Panc1 (cell line): ENCODE measurements around the gene ACOX1. TPM values are rescaled to one million over a fixed set of nuclear protein-coding genes. Genes with fewer than 3 reads are reported as not detected.

Experiments used
- ATAC-seq: fragments of 200-7000 bp; cut with Tn5 transposase; 2 replicates; pipeline ENCODE4 v1.9.1; 2020; ENCODE audit warnings: mild to moderate bottlenecking, moderate library complexity
- BruUV-seq: library from RNA; stranded (reverse); fragments of 400-500 nt; replicated peaks from 2 replicates; lab custom pipeline; 2021; lab: Mats Ljungman, UMichigan
- CTCF ChIA-PET: fragments of 300-600 bp; sonication (Branson Sonifier 250); formaldehyde crosslinking; loops from one replicate; lab custom pipeline; 2022; ENCODE audit warnings: antibody characterized with exemption; lab: Charles Lee
- POLR2A ChIA-PET: fragments of 300-600 bp; sonication (Branson Sonifier 250); formaldehyde crosslinking; loops from one replicate; lab custom pipeline; 2022; ENCODE audit warnings: antibody characterized with exemption; lab: Charles Lee
- DNase-seq: peaks from one replicate; pipeline ENCODE4 v3.0.0-alpha.2; 2010; ENCODE audit warnings: low read depth, low spot score
- H3K27ac ChIP-seq: 2 replicates; pipeline ENCODE4 v1.5.1; 2011; ENCODE audit warnings: mild to moderate bottlenecking, low read length, inconsistent platforms
- H3K27me3 ChIP-seq: fragments of 200-500 bp; sonication (Bioruptor generic); 2 replicates; pipeline ENCODE4 v1.6.0; 2014; ENCODE audit warnings: low read length, inconsistent platforms; ENCODE audit not compliant: control insufficient read depth, insufficient read depth
- H3K36me3 ChIP-seq: fragments of 200-500 bp; sonication (Bioruptor generic); 2 replicates; pipeline ENCODE4 v1.5.1; 2014; ENCODE audit warnings: inconsistent platforms, mild to moderate bottlenecking, low read length, moderate library complexity; ENCODE audit not compliant: control insufficient read depth, insufficient read depth
- H3K4me1 ChIP-seq: 2 replicates; pipeline ENCODE4 v1.5.1; 2011; ENCODE audit warnings: inconsistent platforms, mild to moderate bottlenecking, low read length, moderate library complexity; ENCODE audit not compliant: control insufficient read depth, insufficient read depth
- H3K4me3 ChIP-seq, 2 experiments: 2 replicates each; pipeline ENCODE4 v1.5.1; 2011 to 2012; ENCODE audit warnings: low read depth in 2 of 2, low read length in 2 of 2, mild to moderate bottlenecking in 2 of 2, inconsistent platforms in 1 of 2, moderate library complexity in 1 of 2
- H3K9me3 ChIP-seq: fragments of 200-500 bp; sonication (Bioruptor generic); 2 replicates; pipeline ENCODE4 v1.5.1; 2014; ENCODE audit warnings: low read depth, mild to moderate bottlenecking, inconsistent platforms, low read length, moderate library complexity; ENCODE audit not compliant: control insufficient read depth, insufficient read depth
- CTCF ChIP-seq: fragments of 450-650 bp; IDR thresholded peaks from 2 replicates; pipeline ENCODE4 v1.5.1; 2017; ENCODE audit warnings: mild to moderate bottlenecking
- POLR2AphosphoS5 ChIP-seq: IDR thresholded peaks from 2 replicates; pipeline ENCODE4 v1.6.1; 2012; ENCODE audit warnings: mild to moderate bottlenecking, low read depth, low read length, moderate library complexity
- REST ChIP-seq, 2 experiments: IDR thresholded peaks; 2 replicates each; pipeline ENCODE4 v1.6.1; 2011 to 2012; ENCODE audit warnings: low read depth in 2 of 2, control low read depth in 1 of 2, low read length in 1 of 2, mild to moderate bottlenecking in 1 of 2, moderate library complexity in 1 of 2; ENCODE audit not compliant: insufficient read depth in 1 of 2
- SIN3A ChIP-seq: IDR thresholded peaks from 2 replicates; pipeline ENCODE4 v1.6.1; 2012; ENCODE audit warnings: low read depth, mild to moderate bottlenecking, low read length, moderate library complexity, borderline replicate concordance; ENCODE audit not compliant: insufficient read depth
- TCF7L2 ChIP-seq: IDR thresholded peaks from 2 replicates; pipeline ENCODE4 v1.6.1; 2011; ENCODE audit warnings: mild to moderate bottlenecking, low read depth, low read length, inconsistent platforms
- in situ Hi-C: cut with HindIII; loops from 2 replicates; pipeline ENCODE4 v1.10.0; 2016; ENCODE audit warnings: low sequenced_read_pairs, low pct_unique_long_range_greater_than_20kb
- intact Hi-C: fragments of 100-400 bp; cut with micrococcal nuclease; formaldehyde crosslinking; loops from one replicate; pipeline ENCODE4 v1.10.0; 2022; ENCODE audit not compliant: unreplicated experiment
- total RNA-seq: library from RNA; stranded (reverse); gene quantifications from one replicate; pipeline ENCODE4 v1.2.1, GENCODE V29; 2021; ENCODE audit not compliant: unreplicated experiment

Gene ACOX1
- total RNA-seq, 1 experiment from 2014 or later: 53.5 TPM

- ChIA-PET POLR2A (no interaction called here), CTCF (no interaction called here)
- DNase-seq (no peak), ATAC-seq (no peak)
- H3K4me3 ChIP-seq: no peak overlapping the region
- no peaks in the 10 kb centered on the region for H3K27me3 ChIP-seq
- no peak overlapping the region for H3K27ac ChIP-seq
- peaks cover 8% of the 10 kb centered on the region; the same call in 1 of the 2 replicates for H3K36me3 ChIP-seq
- H3K9me3 ChIP-seq: no peaks in the 10 kb centered on the region
- TF ChIP-seq SIN3A (no peak), CTCF (no peak), TCF7L2 (no peak)
- intact Hi-C loops (no loop called here), in situ Hi-C loops (loop anchor here (25.0 kb wide), 1 partner anchor 117 kb away; the partner anchor contains the start of genes GALR2 and SRP68)
- BruUV-seq: TSS peak; percentile 24
- peaks cover 7% of the 10 kb centered on the region; the same call in 1 of the 2 replicates for H3K4me1 ChIP-seq
Observed at GRCh38 chr17:75945211-75945610, 33.8 kb downstream of the ACOX1 start.

- BruUV-seq: no TSS peak
- Histone ChIP-seq H3K4me1 (peaks cover 7% of the 10 kb centered on the region; the same call in 1 of the 2 replicates), H3K4me3 (no peak overlapping the region), H3K27me3 (no peaks in the 10 kb centered on the region), H3K9me3 (no peaks in the 10 kb centered on the region), H3K36me3 (peaks cover 8% of the 10 kb centered on the region; the same call in 1 of the 2 replicates), H3K27ac (no peak overlapping the region)
- TF ChIP-seq SIN3A: no peak
- TF ChIP-seq TCF7L2: no peak
- no peak for TF ChIP-seq REST (IDR thresholded peaks at IDR 0.05; ENCODE audit: insufficient read depth in 1 of 2, low read depth in 2 of 2, low read length in 1 of 2)
- TF ChIP-seq CTCF: no peak
- TF ChIP-seq POLR2AphosphoS5: no peak
- no peak for ATAC-seq
- intact Hi-C loops: no loop called here
- in situ Hi-C loops: loop anchor here (25.0 kb wide), 1 partner anchor 119 kb away; the partner anchor contains the start of genes GALR2 and SRP68
- no peak for DNase-seq
- POLR2A ChIA-PET: no interaction called here
- CTCF ChIA-PET: interaction anchor here (1.1 kb wide), 1 partner anchor 16 kb away, joined by 7 read pairs; no protein-coding TSS in a partner anchor
Observed at GRCh38 chr17:75943491-75943890, 35.5 kb downstream of the ACOX1 start.
